ENCODE results near the gene MYO1E. TPM values are rescaled to one million over a fixed set of nuclear protein-coding genes. Genes with fewer than 3 reads are reported as not detected.
"Not testable (repeated sequence)": the region's sequence is repeated elsewhere in the genome, so short reads cannot be mapped to it uniquely, and the experiment has no call there.

The MYO1E gene
- total RNA-seq, 4 donors from 2014 or later, result 49.7 to 76.1 (median 65.6) TPM

DNA sequence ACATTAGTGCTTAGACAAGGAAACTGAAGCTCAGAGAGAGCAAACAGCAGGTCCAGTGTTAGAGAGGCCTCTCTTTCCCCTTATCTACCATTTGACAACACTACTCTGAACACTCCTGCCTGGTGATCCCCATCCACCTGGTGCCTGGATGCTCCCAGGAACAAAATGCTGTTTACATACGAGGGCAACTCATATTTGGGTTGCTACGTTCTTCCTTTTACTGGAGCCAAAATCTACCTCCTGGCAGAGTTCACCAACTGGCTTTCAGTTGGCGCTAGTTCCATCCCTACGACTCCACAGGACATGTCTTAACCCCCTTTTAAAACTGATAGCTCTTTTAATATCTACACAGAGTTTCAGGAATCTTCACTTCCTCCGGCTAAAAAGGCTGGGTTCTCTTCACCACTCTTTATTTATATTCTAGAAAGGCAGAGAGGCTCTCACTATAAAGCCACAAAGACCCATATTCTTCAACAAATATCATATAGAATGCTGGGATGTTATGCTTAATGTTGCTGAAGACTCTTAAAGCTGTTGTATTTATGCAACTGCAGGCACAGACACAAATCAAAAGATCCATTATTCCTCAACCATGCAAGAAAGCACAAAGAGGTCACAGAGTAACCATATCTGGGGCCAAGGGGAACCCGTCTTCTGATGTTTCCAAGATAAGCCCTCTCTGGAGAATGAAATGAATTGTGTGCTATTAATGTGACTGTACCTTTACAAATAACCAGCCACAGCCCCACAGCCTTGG is 219.8 kb downstream of the MYO1E start:
- TF ChIP-seq POLR2AphosphoS5 (IDR thresholded peaks at IDR 0.05) (no peak), POLR2A (IDR thresholded peaks at IDR 0.05) (no peak), EP300 (IDR thresholded peaks at IDR 0.05) (no peak)
- 79 to 98% methylated on average over 2 to 6 of the region's 6 CpGs for WGBS, 2 donors (ENCODE audit: low coverage in 1 of 2)

DNA sequence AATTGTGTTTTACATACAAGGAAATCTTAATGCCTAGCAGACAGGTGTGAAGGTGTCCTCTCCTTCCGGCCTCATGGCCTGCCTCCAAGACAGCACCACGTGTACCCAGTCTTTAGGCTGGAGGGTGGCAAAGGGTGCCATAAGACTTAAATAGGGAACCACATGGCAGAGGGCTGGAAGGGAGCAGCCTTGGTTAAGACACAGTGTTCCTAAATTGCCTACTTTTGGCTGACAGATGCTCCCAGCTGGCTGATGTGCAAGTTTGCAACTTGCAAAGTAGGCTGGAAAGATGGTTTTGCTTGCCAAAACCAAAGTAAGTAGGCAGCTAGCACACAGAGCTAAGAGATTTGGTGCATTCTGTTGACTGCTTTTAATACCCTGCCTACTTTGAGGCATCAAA is 222.5 kb downstream of the MYO1E start:
- Histone ChIP-seq H3K36me3 (peaks cover 0 to 73% of the 10 kb centered on the region in 2 donors), H3K4me1 (peaks cover 0 to 39% (median 0%) of the 10 kb centered on the region in 3 donors), H3K27ac (no peak overlapping the region), H3K27me3 (no peaks in the 10 kb centered on the region), H3K9me3 (no peaks in the 10 kb centered on the region), H3K4me3 (no peak overlapping the region)
- ATAC-seq, result no peak
- no CpG with 5 or more reads among the region's 2 CpGs for WGBS, 2 donors (ENCODE audit: low coverage in 1 of 2)
- TF ChIP-seq POLR2A (IDR thresholded peaks at IDR 0.05) (no peak), POLR2AphosphoS5 (IDR thresholded peaks at IDR 0.05) (no peak), EP300 (IDR thresholded peaks at IDR 0.05) (no peak)
- TF ChIP-seq, protein P1, sequence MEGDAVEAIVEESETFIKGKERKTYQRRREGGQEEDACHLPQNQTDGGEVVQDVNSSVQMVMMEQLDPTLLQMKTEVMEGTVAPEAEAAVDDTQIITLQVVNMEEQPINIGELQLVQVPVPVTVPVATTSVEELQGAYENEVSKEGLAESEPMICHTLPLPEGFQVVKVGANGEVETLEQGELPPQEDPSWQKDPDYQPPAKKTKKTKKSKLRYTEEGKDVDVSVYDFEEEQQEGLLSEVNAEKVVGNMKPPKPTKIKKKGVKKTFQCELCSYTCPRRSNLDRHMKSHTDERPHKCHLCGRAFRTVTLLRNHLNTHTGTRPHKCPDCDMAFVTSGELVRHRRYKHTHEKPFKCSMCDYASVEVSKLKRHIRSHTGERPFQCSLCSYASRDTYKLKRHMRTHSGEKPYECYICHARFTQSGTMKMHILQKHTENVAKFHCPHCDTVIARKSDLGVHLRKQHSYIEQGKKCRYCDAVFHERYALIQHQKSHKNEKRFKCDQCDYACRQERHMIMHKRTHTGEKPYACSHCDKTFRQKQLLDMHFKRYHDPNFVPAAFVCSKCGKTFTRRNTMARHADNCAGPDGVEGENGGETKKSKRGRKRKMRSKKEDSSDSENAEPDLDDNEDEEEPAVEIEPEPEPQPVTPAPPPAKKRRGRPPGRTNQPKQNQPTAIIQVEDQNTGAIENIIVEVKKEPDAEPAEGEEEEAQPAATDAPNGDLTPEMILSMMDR (IDR thresholded peaks at IDR 0.05), result no peak

More for the DNA sequence above, 219.8 kb downstream of the MYO1E start:
- no peak overlapping the region for H3K4me3 ChIP-seq
- no peak overlapping the region for H3K27ac ChIP-seq
- peaks cover 0 to 35% (median 0%) of the 10 kb centered on the region in 3 donors for H3K4me1 ChIP-seq
- no peaks in the 10 kb centered on the region for H3K27me3 ChIP-seq
- H3K36me3 ChIP-seq, result peaks cover 0 to 86% of the 10 kb centered on the region in 2 donors
- ATAC-seq, result no peak
- no peaks in the 10 kb centered on the region for H3K9me3 ChIP-seq

GRCh38 chr15:59148153-59148833 is 224.4 kb downstream of the MYO1E start:
- peaks cover 0 to 27% (median 0%) of the 10 kb centered on the region in 3 donors for H3K4me1 ChIP-seq
- no peaks in the 10 kb centered on the region for H3K27me3 ChIP-seq
- WGBS, 2 donors (ENCODE audit: low coverage in 1 of 2), result 34 to 38% methylated on average over 2 of the region's 2 CpGs
- H3K9me3 ChIP-seq, result no peaks in the 10 kb centered on the region
- H3K36me3 ChIP-seq, result peaks cover 0 to 67% of the 10 kb centered on the region in 2 donors
- ATAC-seq, result no peak
- H3K4me3 ChIP-seq, result no peak overlapping the region
- no peak for TF ChIP-seq EP300 (IDR thresholded peaks at IDR 0.05)
- TF ChIP-seq POLR2A (IDR thresholded peaks at IDR 0.05), result no peak
- TF ChIP-seq POLR2AphosphoS5 (IDR thresholded peaks at IDR 0.05), result no peak
- TF ChIP-seq, protein P1 (IDR thresholded peaks at IDR 0.05), result no peak
- H3K27ac ChIP-seq, result no peak overlapping the region

GRCh38 chr15:59147666-59148065 is 225.0 kb downstream of the MYO1E start:
- Histone ChIP-seq H3K27me3 (no peaks in the 10 kb centered on the region), H3K27ac (no peak overlapping the region), H3K9me3 (no peaks in the 10 kb centered on the region), H3K36me3 (peaks cover 0 to 65% of the 10 kb centered on the region in 2 donors), H3K4me1 (peaks cover 0 to 27% (median 0%) of the 10 kb centered on the region in 3 donors), H3K4me3 (no peak overlapping the region)
- TF ChIP-seq POLR2AphosphoS5 (IDR thresholded peaks at IDR 0.05) (no peak), EP300 (IDR thresholded peaks at IDR 0.05) (no peak), POLR2A (IDR thresholded peaks at IDR 0.05) (no peak)
- TF ChIP-seq, protein P1 (IDR thresholded peaks at IDR 0.05), result no peak
- WGBS, 2 donors (ENCODE audit: low coverage in 1 of 2), result 89% methylated on average over 2 of the region's 5 CpGs; no CpG with 5 or more reads in 1 of the 2 donors
- ATAC-seq, result no peak

DNA sequence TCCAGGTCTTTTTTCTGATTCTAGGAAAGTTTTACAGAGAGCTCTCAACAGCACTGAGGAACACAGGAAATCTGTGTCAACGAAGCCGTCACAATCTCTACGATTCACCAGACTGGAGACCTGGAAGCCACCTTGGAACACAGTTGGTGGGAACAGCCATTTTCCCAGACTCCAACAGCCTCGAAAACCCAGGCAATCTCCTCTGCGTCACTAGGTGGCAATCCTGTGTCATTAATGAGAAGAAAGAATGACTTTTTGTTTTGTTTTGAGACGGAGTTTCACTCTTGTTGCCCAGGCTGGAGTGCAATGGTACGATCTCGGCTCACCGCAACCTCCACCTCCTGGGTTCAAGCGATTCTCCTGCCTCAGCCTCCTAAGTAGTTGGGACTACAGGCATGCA is 228.1 kb downstream of the MYO1E start:
- H3K4me3 ChIP-seq, result not testable (repeated sequence)
- H3K36me3 ChIP-seq, result peaks cover 0 to 44% of the 10 kb centered on the region in 2 donors

More for the DNA sequence above, 228.1 kb downstream of the MYO1E start:
- WGBS, 2 donors (ENCODE audit: low coverage in 1 of 2), result 27 to 85% methylated on average over 3 to 5 of the region's 10 CpGs
- H3K27me3 ChIP-seq, ATAC-seq, H3K27ac ChIP-seq, H3K9me3 ChIP-seq: not testable (repeated sequence)
- peaks cover 0 to 16% (median 0%) of the 10 kb centered on the region in 3 donors for H3K4me1 ChIP-seq

All from gastroesophageal sphincter (tissue), 4 donors.